Fibroblast of lung (primary cell): ENCODE results near the gene SCFD2. TPM values are rescaled to one million over a fixed set of nuclear protein-coding genes. Genes with fewer than 3 reads are reported as not detected.

Source experiments
- DNase-seq, 2 donors: peaks; one replicate each; pipeline versions ENCODE4 v3.0.0 to v3.0.0-alpha.2; 2010; ENCODE audit warnings: low read depth in 2 of 2
- H2AFZ ChIP-seq: 2 replicates; pipeline ENCODE4 v1.5.1; 2012; ENCODE audit warnings: low read length, control low read depth, inconsistent platforms
- H3K27ac ChIP-seq: 2 replicates; pipeline ENCODE4 v1.5.1; 2011; ENCODE audit warnings: low read length, control low read depth; ENCODE audit not compliant: insufficient read depth
- H3K27me3 ChIP-seq: 2 replicates; pipeline ENCODE4 v1.5.1; 2011; ENCODE audit warnings: mild to moderate bottlenecking, low read length; ENCODE audit not compliant: control insufficient read depth, insufficient read depth
- H3K36me3 ChIP-seq: 2 replicates; pipeline ENCODE4 v1.5.1; 2011; ENCODE audit warnings: low read length; ENCODE audit not compliant: control insufficient read depth, insufficient read depth
- H3K4me1 ChIP-seq: 2 replicates; pipeline ENCODE4 v1.5.1; 2011; ENCODE audit warnings: low read length; ENCODE audit not compliant: control insufficient read depth, insufficient read depth; ENCODE audit errors: extremely low read depth
- H3K4me2 ChIP-seq: 2 replicates; pipeline ENCODE4 v1.5.1; 2011; ENCODE audit warnings: low read length, control low read depth; ENCODE audit not compliant: insufficient read depth; ENCODE audit errors: extremely low read depth
- H3K4me3 ChIP-seq, 4 experiments: fragments of 200-600 bp in 1 of 4; sonication (generic) in 1 of 4; replicated peaks in 1 of 4; 2 replicates each; pipeline ENCODE4 v1.5.1; 2011 to 2016; ENCODE audit warnings: low read length in 4 of 4, low read depth in 3 of 4, mild to moderate bottlenecking in 3 of 4, control low read depth in 2 of 4, inconsistent platforms in 1 of 4, mixed read lengths in 1 of 4; ENCODE audit not compliant: insufficient read depth in 1 of 4; ENCODE audit errors: control extremely low read depth in 1 of 4
- H3K79me2 ChIP-seq: 2 replicates; pipeline ENCODE4 v1.5.1; 2012; ENCODE audit warnings: mild to moderate bottlenecking, low read length, inconsistent platforms; ENCODE audit not compliant: control insufficient read depth, insufficient read depth
- H3K9ac ChIP-seq: 2 replicates; pipeline ENCODE4 v1.5.1; 2011; ENCODE audit warnings: mild to moderate bottlenecking, low read length, control low read depth; ENCODE audit not compliant: insufficient read depth
- H3K9me3 ChIP-seq: 2 replicates; pipeline ENCODE4 v1.5.1; 2012; ENCODE audit warnings: low read depth, low read length; ENCODE audit not compliant: control insufficient read depth, insufficient read depth
- H4K20me1 ChIP-seq: 2 replicates; pipeline ENCODE4 v1.5.1; 2011; ENCODE audit warnings: low read length; ENCODE audit not compliant: control insufficient read depth, insufficient read depth; ENCODE audit errors: extremely low read depth
- CTCF ChIP-seq, 2 donors: IDR thresholded peaks in 1 of 2; conservative IDR thresholded peaks in 1 of 2; 1 replicate in 1 of 2; 2 replicates in 1 of 2; pipeline ENCODE4 v1.5.1; 2011 to 2012; ENCODE audit warnings: low read length in 2 of 2, control low read depth in 1 of 2, inconsistent platforms in 1 of 2, low read depth in 1 of 2, mild to moderate bottlenecking in 1 of 2
- EZH2 ChIP-seq: IDR thresholded peaks from 2 replicates; pipeline ENCODE4 v1.5.1; 2012; ENCODE audit warnings: low read length, control low read depth, mild to moderate bottlenecking; ENCODE audit errors: missing control alignments
- polyA plus RNA-seq, 2 donors: library from polyadenylated mRNA; depleted of rRNA in 1 of 2; stranded (reverse) in 1 of 2; unstranded in 1 of 2; fragments of >200 nt; gene quantifications; 2 replicates each; pipeline ENCODE4 v1.2.1, GENCODE V29; 2011 to 2012; ENCODE audit warnings: missing spikeins in 1 of 2
- total RNA-seq: library from RNA; depleted of rRNA; stranded (reverse); fragments of >200 nt; gene quantifications from 2 replicates; pipeline ENCODE4 v1.2.1, GENCODE V29; 2014

The SCFD2 gene
- total and polyA plus RNA-seq, 2 donors (not counting 1 experiment from before 2014, with no cell fraction given) = 16.2 to 23.1 TPM

DNA sequence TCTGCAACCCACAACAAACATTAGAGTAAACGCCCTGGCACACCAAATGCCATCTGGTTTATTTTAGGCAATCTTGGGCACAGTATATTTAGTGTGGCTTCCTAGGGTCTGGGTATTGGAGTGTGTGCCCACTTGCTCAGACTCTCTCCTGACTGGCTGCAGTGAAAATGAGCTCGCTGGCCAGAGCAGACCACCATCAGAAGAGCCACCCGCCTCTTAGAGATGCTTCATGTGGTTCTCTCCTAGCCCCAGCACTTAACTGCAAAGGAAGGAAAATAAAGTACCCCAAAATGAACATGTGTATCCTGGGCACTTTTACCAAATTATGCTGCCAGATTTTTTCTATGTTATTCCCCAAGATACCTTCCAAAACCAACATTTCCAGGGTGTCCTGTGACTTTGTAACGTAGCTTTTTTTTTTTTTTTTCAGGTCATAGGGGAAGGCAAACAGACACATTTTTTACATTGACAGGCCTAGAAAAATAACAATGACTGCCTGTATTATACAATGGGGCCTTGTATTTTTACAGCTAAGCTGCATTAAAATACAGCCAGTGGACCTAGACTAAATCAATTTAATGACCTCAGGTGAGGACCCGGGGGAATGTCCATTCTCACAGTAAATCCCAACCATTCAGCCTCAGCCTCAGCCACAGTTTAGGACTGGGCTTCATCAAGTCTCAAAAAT lies 310.0 kb downstream of the SCFD2 start:
- peak in 1 of 2 donors; percentile 31 for DNase-seq
- Histone ChIP-seq H3K4me1 (peaks cover 2% of the 10 kb centered on the region), H4K20me1 (no peaks in the 10 kb centered on the region), H3K27me3 (no peaks in the 10 kb centered on the region), H3K36me3 (no peaks in the 10 kb centered on the region), H3K27ac (no peak overlapping the region), H3K9me3 (no peaks in the 10 kb centered on the region), H2AFZ (no peak overlapping the region), H3K79me2 (no peaks in the 10 kb centered on the region), H3K4me3 (no peak overlapping the region), H3K9ac (no peak overlapping the region), H3K4me2 (no peak overlapping the region)
- TF ChIP-seq CTCF (conservative IDR thresholded peaks at IDR 0.05 in 1 of 2, IDR thresholded peaks at IDR 0.05 in 1 of 2; ENCODE audit: low read depth in 1 of 2, low read length in 2 of 2) (no peak), EZH2 (no peak)

- no peaks in the 10 kb centered on the region for H4K20me1 ChIP-seq
- no peaks in the 10 kb centered on the region for H3K79me2 ChIP-seq
- no peak overlapping the region for H2AFZ ChIP-seq
- H3K9me3 ChIP-seq = no peaks in the 10 kb centered on the region
- no peak overlapping the region for H3K4me2 ChIP-seq
- peaks cover 2% of the 10 kb centered on the region for H3K4me1 ChIP-seq
- H3K4me3 ChIP-seq = no peak overlapping the region
- no peaks in the 10 kb centered on the region for H3K36me3 ChIP-seq
- H3K27ac ChIP-seq = no peak overlapping the region
- TF ChIP-seq CTCF (conservative IDR thresholded peaks at IDR 0.05 in 1 of 2, IDR thresholded peaks at IDR 0.05 in 1 of 2; ENCODE audit: low read depth in 1 of 2, low read length in 2 of 2) (no peak), EZH2 (no peak)
- no peaks in the 10 kb centered on the region for H3K27me3 ChIP-seq
- H3K9ac ChIP-seq = no peak overlapping the region
- peak; percentile 77 to 91 for DNase-seq
Observed at GRCh38 chr4:53055274-53055673, 310.6 kb downstream of the SCFD2 start.

- H3K4me2 ChIP-seq = no peak overlapping the region
- H4K20me1 ChIP-seq = no peaks in the 10 kb centered on the region
- TF ChIP-seq EZH2 (no peak), CTCF (conservative IDR thresholded peaks at IDR 0.05 in 1 of 2, IDR thresholded peaks at IDR 0.05 in 1 of 2; ENCODE audit: low read depth in 1 of 2, low read length in 2 of 2) (no peak)
- H2AFZ ChIP-seq = no peak overlapping the region
- no peaks in the 10 kb centered on the region for H3K4me1 ChIP-seq
- H3K79me2 ChIP-seq = no peaks in the 10 kb centered on the region
- H3K9me3 ChIP-seq = no peaks in the 10 kb centered on the region
- H3K27ac ChIP-seq = no peak overlapping the region
- H3K27me3 ChIP-seq = no peaks in the 10 kb centered on the region
- H3K4me3 ChIP-seq = no peak overlapping the region
- peak in 1 of 2 donors; percentile 26 for DNase-seq
- no peaks in the 10 kb centered on the region for H3K36me3 ChIP-seq
- no peak overlapping the region for H3K9ac ChIP-seq
Observed at GRCh38 chr4:53050361-53050774, 315.5 kb downstream of the SCFD2 start.
